Testis (tissue), 3 donors: ENCODE measurements around the gene OXA1L. TPM values are rescaled to one million over a fixed set of nuclear protein-coding genes. Genes with fewer than 3 reads are reported as not detected.

ENCODE experiments used
- DNase-seq: peaks from one replicate; pipeline ENCODE4 v3.0.0-alpha.2; 2019
- H3K27ac ChIP-seq, 2 donors: fragments of 200-600 bp; sonication (generic); one replicate each; pipeline ENCODE4 v1.5.1; 2019
- H3K27me3 ChIP-seq: fragments of 200-600 bp; sonication (generic); one replicate; pipeline ENCODE4 v1.5.1; 2019
- H3K36me3 ChIP-seq: fragments of 200-600 bp; sonication (generic); one replicate; pipeline ENCODE4 v1.5.1; 2017; ENCODE audit warnings: low read depth; ENCODE audit errors: missing control alignments
- H3K4me1 ChIP-seq: fragments of 200-600 bp; sonication (generic); one replicate; pipeline ENCODE4 v1.5.1; 2019
- H3K4me3 ChIP-seq, 2 donors: fragments of 200-600 bp; sonication (generic); one replicate each; pipeline ENCODE4 v1.5.1; 2017 to 2019
- H3K9me3 ChIP-seq: fragments of 200-600 bp; sonication (generic); one replicate; pipeline ENCODE4 v1.5.1; 2017
- POLR2A ChIP-seq: fragments of 450-650 bp; IDR thresholded peaks from one replicate; pipeline ENCODE4 v1.6.1; 2017; ENCODE audit warnings: antibody characterized with exemption, mild to moderate bottlenecking, moderate library complexity
- WGBS, 2 donors: methylation state at CpG; one replicate each; pipeline ENCODE4 v1.1.5; 2018; 5-methylcytosine and 5-hydroxymethylcytosine counted together
- intact Hi-C: fragments of 100-400 bp; cut with DNase I; formaldehyde crosslinking; loops from one replicate; pipeline ENCODE4 v1.15.1; 2023; ENCODE audit warnings: low total_unique reads
- polyA plus RNA-seq: library from polyadenylated mRNA; stranded (reverse); fragments of 350-450 nt; fragmentation: Illumina TruSeq; extraction: RNeasy Lipid Tissue Mini Kit (QIAGEN cat#74804); gene quantifications from one replicate; pipeline ENCODE4 v1.2.3, GENCODE V29; 2014; ENCODE audit warnings: low read depth, low replicate concordance; ENCODE audit not compliant: insufficient read depth
- total RNA-seq, 2 donors: library from RNA; depleted of rRNA; stranded (reverse); fragments of >200 nt; gene quantifications; one replicate each; pipeline ENCODE4 v1.2.3, GENCODE V29; 2016
- TF ChIP-seq, protein P1 (sequence below), 3 experiments: fragments of 450-650 bp in 2 of 3; fragments of 200-600 bp in 1 of 3; sonication (generic) in 1 of 3; IDR thresholded peaks; one replicate each; pipeline ENCODE4 v1.5.1; 2016 to 2019; ENCODE audit warnings: antibody characterized with exemption in 3 of 3, mild to moderate bottlenecking in 2 of 3, moderate library complexity in 1 of 3

The OXA1L gene
- total and polyA plus RNA-seq, 3 donors from 2014 or later = 61.7 to 79.8 (median 76.8) TPM

DNA sequence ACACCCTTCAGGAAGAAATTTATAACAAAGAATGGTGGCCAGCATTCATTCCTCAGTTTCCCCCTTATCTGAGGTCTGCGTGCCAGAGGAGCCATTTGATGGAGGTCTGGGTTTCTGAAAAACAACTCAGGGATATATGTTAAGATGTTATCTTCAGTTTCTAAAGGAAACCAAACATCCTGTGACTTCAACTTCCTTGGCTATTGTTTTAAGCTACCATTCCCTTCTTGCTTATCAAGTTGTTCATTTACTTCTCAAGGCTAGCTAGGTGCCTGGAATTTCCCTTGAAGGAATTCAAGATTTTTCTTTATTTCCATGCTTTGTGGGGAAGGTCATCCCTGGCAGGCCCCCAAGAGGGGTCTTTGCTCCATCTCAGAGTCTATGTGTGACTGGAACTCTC is 27.1 kb upstream of the OXA1L start:
- DNase-seq = no peak
- H3K9me3 ChIP-seq = no peaks in the 10 kb centered on the region
- H3K4me1 ChIP-seq = no peaks in the 10 kb centered on the region
- H3K36me3 ChIP-seq = no peaks in the 10 kb centered on the region
- intact Hi-C loops = no loop called here
- H3K27me3 ChIP-seq = no peaks in the 10 kb centered on the region
- H3K27ac ChIP-seq = no peak overlapping the region
- TF ChIP-seq, protein P1, sequence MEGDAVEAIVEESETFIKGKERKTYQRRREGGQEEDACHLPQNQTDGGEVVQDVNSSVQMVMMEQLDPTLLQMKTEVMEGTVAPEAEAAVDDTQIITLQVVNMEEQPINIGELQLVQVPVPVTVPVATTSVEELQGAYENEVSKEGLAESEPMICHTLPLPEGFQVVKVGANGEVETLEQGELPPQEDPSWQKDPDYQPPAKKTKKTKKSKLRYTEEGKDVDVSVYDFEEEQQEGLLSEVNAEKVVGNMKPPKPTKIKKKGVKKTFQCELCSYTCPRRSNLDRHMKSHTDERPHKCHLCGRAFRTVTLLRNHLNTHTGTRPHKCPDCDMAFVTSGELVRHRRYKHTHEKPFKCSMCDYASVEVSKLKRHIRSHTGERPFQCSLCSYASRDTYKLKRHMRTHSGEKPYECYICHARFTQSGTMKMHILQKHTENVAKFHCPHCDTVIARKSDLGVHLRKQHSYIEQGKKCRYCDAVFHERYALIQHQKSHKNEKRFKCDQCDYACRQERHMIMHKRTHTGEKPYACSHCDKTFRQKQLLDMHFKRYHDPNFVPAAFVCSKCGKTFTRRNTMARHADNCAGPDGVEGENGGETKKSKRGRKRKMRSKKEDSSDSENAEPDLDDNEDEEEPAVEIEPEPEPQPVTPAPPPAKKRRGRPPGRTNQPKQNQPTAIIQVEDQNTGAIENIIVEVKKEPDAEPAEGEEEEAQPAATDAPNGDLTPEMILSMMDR (IDR thresholded peaks at IDR 0.05) = no peak
- no peak for TF ChIP-seq POLR2A
- no peak overlapping the region for H3K4me3 ChIP-seq
- 62 to 67% methylated on average over 1 of the region's 1 CpG for WGBS, 2 donors

DNA sequence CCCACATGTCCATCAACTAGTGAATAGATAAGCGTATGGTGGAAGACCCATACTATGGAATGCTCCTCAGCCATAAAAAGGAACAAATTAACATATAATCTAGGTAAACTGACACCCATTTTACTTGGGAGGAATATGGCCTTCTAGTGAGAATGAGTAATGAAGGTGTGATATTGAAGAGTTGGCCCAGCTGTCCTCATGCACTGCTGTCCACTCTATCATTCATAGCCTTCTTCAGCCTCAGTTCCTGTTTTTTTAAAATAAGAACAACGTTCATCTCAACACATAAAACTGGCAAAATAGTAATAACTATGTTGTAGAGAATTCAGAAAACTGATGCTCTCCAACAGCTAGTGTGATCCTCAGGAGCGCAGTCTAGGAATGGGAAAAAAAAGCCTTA is 26.5 kb upstream of the OXA1L start:
- Histone ChIP-seq H3K4me3 (no peak overlapping the region), H3K27ac (no peak overlapping the region), H3K4me1 (no peaks in the 10 kb centered on the region), H3K9me3 (no peaks in the 10 kb centered on the region), H3K27me3 (no peaks in the 10 kb centered on the region), H3K36me3 (no peaks in the 10 kb centered on the region)
- DNase-seq = no peak
- intact Hi-C loops = no loop called here
- 79% methylated on average over 3 of the region's 3 CpGs for WGBS, 2 donors
- TF ChIP-seq POLR2A = no peak
- TF ChIP-seq, protein P1 (IDR thresholded peaks at IDR 0.05) = no peak

DNA sequence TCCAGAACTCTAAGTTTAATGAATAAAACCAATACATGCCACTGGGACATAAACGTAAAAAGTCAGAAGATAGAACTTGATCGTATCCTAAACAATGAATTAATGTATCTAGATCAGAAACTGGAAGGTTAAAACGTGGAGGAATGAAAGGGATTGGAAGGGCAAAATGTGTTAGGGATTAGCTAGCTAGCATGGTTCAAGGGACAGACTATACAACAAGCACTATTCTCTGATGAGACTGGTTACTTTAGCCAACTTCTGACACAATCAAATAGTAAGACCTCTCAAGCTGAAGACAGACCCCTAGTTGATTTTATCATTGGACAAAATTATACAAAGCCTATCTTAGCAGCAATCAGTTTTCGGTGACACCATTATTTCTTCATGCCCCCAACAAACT is 18.7 kb upstream of the OXA1L start:
- DNase-seq = no peak
- Histone ChIP-seq H3K9me3 (no peaks in the 10 kb centered on the region), H3K4me3 (no peak overlapping the region), H3K36me3 (no peaks in the 10 kb centered on the region), H3K4me1 (peaks cover 4% of the 10 kb centered on the region), H3K27ac (no peak overlapping the region), H3K27me3 (no peaks in the 10 kb centered on the region)
- 82 to 85% methylated on average over 4 of the region's 4 CpGs for WGBS, 2 donors
- TF ChIP-seq, protein P1 (IDR thresholded peaks at IDR 0.05) = no peak
- TF ChIP-seq POLR2A = no peak
- intact Hi-C loops = no loop called here

DNA sequence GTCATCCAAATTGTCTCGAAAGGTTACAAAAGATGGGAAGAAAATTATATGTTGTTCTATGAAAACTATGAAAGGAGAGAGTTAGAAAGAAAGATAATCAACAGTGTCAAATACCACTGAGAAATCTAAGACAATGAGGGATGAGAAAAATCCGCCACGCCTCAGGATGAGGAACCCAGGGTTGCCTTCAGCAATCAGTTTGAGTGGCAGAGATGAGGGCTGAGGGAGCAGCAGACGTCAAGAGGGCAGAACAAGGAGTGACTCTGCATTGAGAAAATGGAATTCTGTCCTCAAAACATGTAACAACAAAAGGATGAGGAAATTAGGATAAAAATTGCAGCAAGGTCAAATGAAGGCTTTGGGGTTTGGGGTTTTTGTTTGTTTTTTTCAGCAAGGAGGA is 18.3 kb upstream of the OXA1L start:
- Histone ChIP-seq H3K27ac (no peak overlapping the region), H3K4me1 (peaks cover 4% of the 10 kb centered on the region), H3K9me3 (no peaks in the 10 kb centered on the region), H3K27me3 (no peaks in the 10 kb centered on the region), H3K4me3 (no peak overlapping the region), H3K36me3 (no peaks in the 10 kb centered on the region)
- intact Hi-C loops = no loop called here
- 72 to 74% methylated on average over 4 of the region's 4 CpGs for WGBS, 2 donors
- DNase-seq = no peak
- no peak for TF ChIP-seq POLR2A
- TF ChIP-seq, protein P1 (IDR thresholded peaks at IDR 0.05) = no peak

DNA sequence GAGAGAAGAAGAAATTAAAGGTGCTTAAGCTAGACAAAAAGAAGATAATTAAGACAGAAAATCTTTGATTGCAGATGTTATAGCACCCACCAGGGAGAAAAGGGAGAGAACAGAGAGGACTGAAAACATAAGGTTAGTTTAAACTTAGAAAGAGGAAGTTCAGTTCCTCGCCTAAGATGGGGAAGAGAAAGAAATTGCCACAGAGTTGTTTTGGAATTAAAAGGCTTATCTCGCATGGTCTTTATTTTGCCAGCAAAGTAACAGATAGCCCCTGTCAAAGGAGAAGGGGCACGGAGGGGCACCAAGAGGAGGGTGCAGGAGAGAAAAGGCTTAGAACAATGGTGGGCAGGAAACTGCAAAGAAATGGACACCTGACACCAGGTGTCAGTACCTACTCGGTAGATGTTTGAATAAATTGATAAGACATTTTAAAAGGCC is 17.8 kb upstream of the OXA1L start:
- TF ChIP-seq, protein P1 (IDR thresholded peaks at IDR 0.05) = no peak
- TF ChIP-seq POLR2A = no peak
- H3K4me3 ChIP-seq = no peak overlapping the region
- H3K27me3 ChIP-seq = no peaks in the 10 kb centered on the region
- 39 to 47% methylated on average over 4 of the region's 4 CpGs for WGBS, 2 donors
- H3K4me1 ChIP-seq = peaks cover 4% of the 10 kb centered on the region
- H3K27ac ChIP-seq = no peak overlapping the region
- intact Hi-C loops = no loop called here
- DNase-seq = no peak
- no peaks in the 10 kb centered on the region for H3K36me3 ChIP-seq
- no peaks in the 10 kb centered on the region for H3K9me3 ChIP-seq
